ENCODE data around the gene ZNF444.

The ZNF444 gene

DNA sequence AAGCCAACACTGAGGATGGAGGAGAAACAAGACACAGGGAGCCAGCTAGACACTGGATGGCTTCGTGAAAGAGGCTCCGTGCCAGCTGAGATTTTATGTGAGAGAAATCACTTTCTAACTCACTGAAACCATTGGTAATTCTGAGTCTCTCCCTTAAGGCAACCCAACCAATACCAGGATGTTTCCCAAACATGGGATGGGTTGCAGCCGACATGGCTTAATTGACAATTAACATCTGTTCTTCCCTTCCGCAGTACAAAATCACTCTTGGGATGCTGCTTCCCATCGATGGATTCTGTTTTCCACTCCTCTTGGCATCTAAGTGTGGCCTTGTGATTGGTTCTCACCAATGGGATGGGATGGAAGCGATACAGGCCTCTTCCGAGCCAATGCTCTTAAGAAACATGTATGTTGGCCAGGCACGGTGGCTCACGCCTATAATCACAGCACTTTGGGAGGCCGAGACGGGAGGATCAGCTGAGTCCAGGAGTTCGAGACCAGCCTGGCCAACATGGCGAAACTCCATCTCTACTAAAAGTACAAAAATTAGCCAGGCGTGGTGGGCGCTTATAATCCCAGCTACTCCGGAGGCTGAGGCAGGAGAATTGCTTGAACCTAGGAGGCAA is 17.7 kb upstream of the ZNF444 start:
- no peak for DNase-seq

DNA sequence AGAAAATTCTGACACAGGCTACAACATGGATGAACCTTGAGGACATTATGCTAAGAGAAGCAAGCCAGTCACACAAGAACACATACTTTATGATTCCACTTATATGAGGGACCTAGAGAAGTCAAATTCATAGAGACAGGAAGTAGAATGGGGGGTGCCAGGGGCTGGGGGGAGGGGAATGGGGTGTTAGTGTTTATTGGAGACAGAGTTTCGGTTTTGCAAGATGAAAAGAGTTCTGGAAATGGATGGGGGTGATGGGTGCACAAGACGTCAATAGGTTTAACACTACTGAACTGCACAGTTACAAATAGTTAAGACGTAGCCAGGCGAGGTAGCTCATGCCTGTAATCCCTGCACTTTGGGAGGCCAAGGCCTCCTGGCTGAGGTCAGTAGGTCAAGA is 16.5 kb upstream of the ZNF444 start:
- no peak for DNase-seq

DNA sequence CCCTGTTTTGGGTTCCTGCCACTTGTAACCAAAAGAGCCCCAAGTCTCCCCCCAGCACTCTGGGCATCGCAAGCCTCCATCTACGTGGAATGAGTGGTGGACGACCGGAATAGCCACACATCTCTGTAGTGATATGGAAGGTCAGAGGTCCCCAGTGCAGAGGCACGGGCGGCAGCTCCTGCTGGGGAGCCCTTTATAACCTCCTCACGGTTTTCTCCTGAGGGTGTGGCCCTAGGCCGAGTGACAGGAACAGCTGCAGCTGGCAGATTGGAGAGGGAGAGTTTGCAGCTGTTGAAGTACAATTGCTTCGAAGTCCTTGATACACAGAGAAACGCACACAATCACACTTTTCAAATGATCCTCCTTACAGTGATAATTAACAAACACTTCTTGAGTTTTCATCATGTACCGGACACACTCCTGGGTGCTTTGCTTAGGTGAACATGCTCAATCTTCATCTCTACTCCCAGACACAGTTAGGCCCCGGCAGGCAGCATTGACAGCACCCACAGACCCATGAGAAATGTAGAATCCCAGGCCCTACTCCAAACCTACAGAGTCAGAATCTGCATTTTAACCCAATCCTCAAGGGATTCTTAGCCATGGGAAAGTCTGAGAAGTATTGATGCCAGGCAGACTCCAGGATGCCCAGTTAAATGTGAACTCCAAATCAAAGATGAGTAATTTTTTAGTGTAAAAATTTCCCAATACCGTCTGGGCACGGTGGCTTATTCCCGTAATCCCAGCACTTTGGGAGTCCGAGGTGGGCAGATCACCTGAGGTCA is 15.1 kb upstream of the ZNF444 start:
- no peak for DNase-seq

DNA sequence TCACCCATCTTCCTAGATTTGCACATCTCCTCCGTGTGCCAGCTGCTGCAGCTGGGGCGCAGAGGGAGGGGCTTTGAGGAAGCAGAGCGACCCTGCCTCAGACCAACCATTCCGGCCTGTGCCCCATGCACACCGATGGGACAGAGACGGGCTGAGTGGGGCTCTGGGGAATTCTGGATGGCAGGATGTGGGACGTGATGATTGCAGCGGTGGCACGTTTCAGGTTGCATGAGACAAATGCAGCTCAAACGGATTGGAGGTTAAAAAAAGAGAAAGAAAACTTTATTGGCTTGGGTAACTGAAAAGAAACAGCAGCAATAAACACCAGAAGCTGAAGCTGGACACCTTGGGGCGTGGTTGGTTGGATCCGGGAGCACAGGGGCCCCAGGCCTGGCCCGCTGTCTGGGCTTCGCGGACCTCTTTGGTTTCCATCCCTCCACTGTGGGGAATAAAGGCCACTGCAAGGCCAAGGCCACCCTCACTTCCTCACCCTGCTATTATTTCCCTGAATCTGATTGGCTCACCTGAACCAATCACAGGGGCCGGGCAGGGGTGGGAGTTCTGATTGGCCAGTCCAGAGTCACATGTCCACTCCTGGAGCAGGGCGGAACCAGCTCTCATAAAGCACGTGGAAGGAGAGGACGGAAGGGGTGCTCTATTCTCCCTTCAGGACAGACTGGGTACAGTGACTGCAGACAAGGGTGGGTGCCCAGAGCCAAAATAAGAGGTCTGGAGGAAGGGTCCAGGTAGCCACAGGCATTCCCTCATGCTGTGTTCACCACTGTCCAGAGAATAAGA is 13.9 kb upstream of the ZNF444 start:
- DNase-seq = no peak

DNA sequence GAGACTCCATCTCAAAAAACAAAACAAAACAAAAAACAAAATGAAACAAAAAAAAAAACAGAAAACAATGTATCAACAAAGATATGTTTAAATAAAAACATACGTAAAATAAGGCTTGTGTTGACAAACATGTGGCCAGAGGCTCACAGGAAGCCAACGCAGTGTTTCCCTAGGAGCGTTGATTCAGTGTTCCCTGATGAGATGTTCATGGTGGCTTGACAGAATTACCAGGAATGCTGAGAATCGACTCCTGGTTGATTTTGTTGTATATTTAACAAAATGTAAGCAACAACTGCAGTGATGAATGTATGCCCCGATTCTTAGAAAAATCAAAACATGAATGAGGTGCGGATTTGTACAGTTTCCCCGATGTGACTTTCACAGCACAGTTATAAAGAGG is 11.1 kb upstream of the ZNF444 start:
- DNase-seq = no peak

DNA sequence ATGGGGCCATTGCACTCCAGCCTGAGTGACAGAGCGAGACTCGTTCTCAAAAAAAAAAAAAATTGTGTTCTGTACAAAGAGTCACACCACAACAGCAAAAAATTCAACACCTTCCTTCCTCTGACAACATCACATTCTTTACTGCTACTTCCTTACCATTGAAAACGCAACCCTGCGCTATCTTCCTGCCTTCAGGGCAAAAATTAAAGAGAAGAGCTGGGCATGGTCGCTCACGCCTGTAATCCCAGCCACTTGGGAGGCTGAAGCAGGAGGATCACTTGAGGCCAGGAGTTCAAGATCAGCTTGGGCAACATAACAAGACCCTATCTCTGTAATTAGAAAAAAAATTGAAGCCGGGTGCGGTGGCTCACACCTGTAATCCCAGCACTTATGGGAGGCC is 9.4 kb upstream of the ZNF444 start:
- DNase-seq = no peak

DNA sequence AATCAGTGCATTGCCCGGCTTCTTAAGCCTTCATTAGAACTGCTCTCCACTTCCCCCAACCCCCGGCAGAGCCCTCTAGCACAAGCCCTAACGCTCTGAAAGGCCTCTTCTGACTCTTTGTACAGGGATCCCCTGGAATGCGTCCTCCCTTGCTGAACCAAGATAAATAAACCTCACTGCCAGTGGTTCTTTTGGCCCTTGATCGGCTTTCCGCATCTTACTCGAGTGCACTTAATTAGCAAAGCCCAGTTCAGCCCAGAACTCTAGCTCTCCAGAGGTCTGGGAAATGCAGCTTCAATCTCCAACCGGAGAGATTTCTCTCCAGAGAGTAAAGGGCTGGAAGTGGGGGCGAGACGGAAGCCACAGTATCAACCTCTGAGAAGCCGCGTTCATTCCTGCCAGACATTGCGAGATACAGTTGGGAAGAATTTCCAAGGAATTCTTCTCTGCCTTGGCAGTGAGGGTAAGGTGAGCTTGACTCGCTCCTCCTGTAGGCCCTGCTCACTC is 8.7 kb upstream of the ZNF444 start:
- peak; percentile 83 for DNase-seq

DNA sequence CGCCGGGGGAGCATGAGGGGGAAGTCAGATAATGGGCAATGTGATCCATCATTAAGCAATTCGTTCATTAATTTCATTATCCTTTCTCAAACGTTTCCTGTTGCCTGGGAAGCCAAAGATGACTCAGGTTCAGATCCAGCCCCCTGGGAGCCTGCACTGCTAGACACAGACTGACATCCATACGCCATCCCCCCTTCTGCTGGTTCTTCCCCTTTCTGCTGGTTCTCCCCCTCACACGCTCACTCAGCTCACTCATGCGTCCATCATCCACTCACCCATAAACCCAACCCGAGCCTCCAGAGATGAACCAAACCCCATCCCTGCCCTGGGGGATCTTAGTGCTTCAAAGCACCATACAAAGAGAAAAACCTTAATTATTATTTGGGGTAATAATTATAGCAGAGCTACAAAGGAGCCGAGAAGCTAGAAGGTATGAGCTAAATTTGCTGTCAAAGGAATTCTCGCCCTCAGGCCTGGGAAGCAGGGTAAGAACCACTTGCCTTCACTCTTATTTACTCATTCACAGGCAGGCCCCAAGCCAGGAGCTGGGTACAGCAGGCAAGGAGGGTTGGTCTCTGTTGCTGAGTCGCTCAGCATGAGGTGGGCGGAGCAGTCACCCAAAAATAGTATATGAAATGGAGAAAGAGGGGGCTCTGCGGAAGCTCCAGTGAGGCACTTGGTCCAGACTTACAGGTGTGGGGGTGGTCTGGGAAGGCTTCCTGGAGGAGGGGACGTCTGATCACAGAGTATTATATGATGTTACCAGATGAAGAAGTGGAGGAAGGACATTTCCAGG is 7.0 kb upstream of the ZNF444 start:
- DNase-seq = no peak

DNA sequence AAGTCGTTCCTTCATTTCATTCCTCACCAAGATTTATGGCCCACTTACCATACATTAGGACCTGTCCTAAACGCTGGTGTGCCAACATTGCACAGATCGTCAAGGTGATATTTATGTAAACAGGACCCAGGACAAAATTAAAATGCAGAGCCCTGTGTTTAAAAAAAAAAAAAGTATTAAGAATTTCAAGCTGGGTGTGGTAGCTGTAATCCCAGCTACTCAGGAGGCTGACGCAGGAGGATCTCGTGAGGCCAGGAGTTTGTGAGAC is 6.5 kb upstream of the ZNF444 start:
- no peak for DNase-seq

DNA sequence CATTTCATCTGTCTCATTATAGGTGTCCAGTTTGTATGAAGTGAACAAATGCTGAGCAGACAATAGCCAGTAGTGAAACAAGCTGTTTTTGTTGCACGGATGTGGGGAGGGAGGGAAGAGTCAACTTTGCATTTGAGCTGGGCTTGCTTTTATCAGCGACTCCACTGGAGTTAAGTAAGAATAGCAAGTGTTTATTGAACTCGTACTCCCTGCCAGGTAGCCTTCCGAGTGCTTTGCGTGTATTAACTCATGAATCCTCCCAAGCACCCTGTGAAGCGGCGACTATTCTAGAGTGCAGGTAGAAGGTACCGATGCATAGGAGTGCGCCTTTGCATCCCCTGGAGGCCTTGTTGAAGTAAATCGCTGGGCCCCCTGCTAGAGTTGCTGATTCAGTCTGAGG is 4.7 kb upstream of the ZNF444 start:
- no peak for DNase-seq

DNA sequence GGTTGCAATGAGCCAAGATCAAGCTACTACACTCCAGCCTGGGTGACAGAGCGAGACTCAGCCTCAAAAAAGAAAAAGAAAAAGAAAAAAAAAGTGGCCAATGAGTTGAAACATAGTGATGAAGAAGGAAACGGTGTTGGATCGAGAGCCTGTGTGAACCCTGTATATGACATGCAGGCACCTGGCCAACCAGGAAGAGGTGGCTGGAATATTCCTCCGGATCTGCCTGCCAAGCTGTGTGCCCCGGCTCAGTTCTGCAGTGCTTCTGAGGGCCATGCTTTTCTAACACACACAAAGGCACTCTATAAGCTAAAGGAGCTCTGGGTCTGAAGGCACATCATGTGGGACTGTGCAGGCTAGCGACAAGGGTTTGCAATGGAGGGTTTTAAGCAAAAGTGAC is 3.7 kb upstream of the ZNF444 start:
- DNase-seq = no peak

DNA sequence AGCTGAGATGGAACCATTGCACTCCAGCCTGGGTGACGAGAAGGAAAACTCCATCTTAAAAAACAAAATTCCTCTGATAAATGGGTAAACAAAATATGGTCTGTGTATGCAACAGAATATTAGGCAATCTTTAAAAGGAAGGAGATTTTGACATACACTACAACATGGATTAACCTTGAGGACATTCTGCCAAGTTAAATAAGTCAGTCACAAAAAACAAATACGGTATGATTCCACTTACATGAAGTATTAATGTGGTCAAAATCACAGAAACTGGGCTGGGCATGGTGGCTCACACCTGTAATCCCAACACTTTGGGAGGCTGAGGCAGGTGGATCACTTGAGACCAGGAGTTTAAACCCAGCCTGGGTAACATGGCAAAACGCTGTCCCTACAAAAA is 3.0 kb upstream of the ZNF444 start:
- DNase-seq = no peak

DNA sequence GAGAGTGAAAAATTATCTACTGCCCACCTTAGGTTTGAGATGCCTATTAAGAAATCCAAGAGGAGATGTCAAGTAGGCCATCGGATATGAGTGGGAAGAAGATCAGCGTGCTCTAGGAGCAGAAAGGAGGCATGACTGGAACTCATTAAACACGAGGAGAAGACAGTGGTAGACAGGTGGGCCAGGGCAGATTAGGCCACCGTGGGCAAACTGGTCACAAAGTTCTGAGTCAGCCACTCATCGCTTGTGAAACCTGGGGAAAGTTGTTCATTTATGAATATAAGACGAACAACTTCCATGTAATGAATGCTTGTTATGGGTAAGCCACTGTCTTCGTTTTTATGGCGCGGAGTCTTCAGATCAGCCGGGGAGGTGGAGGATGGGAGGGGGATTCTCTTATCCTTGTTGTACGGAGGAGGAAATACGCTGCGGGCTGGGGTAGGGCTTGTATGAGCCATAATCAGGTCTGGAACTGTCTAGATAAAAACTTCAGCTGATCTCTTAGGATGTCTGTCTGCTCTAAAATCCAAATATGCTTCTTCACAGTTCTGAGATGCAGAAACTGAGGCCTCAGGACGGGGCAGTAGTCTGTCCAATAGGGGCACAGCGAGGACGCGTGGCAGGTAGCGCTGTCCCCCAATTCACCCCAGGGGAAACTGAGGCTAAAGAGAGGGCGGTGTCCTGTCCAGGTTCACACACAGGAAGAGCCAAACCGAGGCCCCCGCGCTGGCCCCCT is 1.1 kb upstream of the ZNF444 start:
- DNase-seq = no peak

DNA sequence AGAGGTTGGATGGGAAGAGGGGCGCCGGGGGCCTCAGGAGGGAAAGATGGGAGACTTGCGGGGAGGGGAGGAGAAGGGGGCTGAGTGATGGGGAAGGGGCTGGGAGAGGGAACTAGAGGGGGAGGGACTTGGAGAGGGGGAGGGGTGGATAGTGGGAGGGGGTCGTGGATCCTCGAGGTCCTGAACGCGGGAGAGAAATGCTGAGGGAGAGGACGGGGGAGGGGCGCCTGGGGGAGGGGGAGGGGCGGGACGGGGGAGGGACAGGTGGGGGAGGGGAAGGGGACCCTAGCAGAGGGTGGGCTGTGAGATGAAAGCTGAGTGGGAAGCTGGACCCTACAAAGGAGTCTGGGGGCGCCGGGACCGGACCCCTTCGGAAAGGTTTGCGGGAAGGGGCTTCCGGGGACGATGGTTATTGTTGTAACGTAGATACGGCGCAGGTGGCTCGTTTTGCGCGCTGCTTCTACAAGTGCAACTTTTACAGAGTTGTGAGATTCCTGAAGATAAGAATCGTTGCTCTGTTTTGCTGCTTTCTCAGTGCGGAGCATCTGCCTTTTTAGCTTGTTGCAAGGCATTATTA is 418 bp downstream of the ZNF444 start:
- no peak for DNase-seq

DNA sequence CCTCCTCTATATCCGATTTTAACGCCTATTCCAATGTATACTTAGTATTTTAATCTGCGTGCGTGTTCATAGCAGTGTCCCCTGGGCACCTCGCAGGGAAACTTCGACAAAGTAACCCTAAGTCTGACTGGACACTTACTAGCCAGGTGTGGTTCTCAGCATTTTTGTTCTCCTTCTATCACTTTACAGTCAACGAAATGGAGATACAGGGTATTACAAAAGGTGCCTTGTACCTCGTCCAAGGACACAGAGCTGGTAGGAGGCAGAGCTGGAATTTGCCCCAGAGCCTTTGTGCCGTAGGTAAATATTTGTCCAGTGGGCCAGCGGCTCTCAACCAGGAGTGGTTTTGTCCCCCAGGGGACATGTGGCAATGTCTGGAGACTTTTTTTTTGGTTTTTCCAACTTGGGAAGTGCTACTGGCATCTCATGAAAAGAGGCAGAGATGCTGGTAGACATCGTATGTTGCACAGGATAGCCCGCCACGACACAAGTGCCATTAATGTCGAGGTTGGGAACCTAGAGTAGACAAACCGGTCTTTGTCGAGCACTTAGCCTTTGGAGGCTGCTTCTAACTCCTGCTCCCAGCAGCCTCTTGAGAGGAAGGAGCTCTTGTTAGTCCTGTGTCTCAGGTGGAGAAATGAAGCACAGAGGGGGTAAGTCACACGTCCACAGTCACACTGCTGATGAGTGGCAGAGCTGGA is 1.1 kb downstream of the ZNF444 start:
- peak; percentile 94 for DNase-seq

DNA sequence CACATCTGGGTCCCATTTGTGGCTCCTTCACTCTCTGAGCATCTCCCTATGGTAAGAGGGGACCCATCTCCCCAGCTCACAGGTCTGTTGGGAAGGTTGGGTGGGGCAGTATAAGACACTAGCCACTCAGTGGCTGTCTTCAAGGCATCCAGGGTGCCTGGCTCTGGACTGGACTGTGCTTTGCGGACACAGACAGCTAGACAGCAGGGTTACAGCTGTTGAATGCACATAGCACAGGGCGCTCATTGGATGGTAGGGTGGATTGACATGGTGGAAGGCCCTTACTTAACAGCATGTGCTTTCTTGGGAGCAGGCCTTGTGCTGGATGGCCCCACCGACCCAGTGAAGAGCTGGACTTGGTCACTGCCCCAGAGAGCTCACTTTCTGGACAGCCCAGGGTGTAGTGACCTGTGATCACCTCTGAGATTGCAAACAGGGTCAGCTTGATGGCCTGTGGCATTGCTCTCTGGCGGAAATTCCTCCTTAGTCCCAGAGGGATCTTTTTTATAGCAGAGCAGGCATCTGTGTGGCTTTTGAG is 1.9 kb downstream of the ZNF444 start:
- DNase-seq = no peak

DNA sequence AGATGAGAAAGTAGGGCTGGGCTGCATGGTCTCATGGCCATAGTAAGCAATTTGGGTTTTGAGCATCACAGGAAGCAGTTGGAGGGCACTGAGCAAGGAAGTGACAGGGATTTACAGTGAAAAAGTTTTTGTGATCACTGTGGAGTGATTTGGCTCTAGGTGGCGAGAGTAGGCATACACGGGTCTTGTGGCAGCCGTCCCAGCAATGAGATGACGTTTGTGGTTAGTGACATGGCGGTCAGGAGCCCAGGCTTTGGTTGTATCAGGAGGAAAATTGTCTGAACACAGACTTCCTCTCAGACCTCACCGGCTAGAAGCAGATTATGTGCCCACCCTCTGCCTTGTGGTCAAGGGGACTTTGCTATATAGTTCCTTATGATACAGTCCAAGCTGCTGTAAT is 3.3 kb downstream of the ZNF444 start:
- no peak for DNase-seq

DNA sequence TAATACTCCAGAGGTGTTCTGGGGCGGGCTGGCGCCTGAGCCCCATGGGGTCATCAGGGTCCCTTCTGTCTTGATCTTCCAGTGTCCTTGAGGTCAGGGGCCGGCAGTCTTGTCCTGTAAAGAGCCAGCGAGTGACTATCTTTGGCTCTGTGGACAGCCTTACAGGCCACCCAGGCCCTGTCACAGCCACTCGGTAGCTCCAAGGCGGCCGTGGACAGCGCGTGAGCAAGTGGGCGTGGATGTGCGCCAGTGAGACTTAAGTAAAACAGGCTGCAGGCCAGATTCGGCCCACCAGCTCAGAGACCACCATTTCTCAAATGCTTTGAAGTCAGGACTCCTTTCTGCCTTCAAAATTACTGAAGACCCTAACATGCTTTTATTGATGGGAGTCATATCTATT is 3.7 kb downstream of the ZNF444 start:
- no peak for DNase-seq

DNA sequence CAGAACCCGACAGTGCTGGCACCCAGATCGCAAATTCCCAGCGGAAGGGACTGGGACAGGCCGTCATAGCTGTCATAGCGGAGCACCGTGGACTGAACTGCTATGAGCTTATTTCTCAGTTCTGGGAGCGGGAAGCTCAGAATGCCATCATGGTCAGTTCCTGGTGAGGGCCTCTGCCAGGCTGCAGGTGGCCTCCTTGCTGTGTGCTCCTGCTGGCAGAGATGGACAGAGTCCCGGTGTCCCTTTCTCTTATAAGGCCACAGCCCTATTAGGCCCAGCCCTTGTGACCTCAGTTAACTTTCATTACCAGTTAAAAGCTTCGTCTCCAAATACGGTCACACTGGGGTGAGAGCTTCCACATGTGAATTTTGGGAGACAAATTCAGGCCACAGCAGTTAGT is 4.6 kb downstream of the ZNF444 start:
- no peak for DNase-seq

DNA sequence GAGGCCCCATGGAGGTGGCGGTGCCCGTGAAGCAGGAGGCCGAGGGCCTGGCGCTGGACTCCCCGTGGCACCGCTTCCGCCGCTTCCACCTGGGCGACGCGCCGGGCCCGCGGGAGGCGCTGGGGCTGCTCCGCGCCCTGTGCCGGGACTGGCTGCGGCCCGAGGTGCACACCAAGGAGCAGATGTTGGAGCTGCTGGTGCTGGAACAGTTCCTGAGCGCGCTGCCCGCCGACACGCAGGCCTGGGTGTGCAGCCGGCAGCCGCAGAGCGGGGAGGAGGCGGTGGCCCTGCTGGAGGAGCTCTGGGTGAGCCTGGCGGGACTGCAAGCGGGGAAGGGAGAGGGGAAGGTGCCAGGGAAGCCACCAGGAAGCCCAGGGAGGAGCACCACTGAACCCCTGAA is 5.8 kb downstream of the ZNF444 start:
- DNase-seq = no peak

DNA sequence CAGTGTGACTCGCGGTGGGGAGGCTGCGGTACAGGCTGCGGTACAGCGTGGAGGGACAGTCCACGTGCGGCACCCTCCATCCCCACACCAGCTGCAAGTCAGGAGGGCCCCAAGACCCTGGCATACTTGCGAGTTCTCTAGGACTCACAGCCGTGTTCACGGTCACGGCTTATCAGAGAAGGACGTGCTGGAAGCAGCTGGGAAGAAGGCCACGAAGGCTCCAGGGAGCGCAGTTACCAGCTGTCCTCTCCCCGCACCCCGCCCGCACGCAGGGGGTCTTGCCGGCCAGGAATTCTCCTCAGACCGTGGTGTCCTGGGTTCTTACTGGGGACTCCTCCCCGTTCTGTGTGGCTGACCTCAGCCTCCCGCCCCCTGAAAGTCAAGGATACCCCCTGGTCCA is 6.2 kb downstream of the ZNF444 start:
- DNase-seq = no peak

Measured in DMS79 (cell line).